ELR (cell line): ENCODE measurements around the gene CHD9.

Source experiments
- DNase-seq: peaks from one replicate; pipeline ENCODE4 v3.0.0-alpha.2; 2015; ENCODE audit warnings: low read depth

The CHD9 gene

DNA sequence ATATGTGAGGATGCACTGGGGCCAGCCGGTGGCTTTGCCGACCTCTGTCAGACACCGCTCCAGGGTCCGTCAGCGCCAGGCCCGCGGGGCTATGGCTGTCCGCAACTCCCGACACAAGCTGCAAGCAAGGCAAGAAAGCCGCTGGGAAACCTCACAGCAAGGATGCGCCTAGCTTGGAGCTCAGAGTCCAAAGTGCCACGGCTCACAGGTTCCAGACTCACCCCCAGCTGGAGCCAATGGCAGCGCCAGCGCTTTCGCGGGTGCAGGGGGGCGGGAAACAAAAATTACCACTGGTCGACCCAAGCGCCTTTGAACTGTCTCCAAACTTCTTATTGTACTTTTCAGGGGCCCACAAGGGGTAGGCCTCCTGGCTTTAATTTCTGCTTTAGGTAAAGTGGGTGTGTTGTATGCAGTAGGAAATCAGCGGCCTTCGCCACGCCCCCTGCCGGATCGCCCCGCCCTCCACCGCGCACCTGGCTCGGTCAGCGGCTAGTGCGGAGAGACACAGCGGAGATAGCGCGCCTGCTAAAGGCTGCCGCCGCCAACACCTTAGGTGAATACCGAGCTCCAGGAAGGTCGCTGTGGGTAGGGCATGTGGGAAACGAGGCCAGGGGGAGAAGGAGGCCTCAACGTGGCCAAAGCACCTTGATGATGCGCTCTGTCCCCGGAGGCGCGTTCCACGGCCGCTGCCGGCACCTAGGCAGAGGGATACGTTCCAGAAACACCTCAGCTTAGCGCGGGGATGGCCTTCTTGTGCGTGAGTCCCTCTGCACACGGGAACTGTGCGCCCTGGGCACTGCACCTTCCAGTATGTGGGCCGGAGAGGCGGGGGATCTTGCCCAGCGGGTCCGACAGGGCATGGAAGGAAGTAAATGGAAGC, 318.4 kb downstream of the CHD9 start:
- no peak for DNase-seq

- no peak for DNase-seq
These were observed 320.0 kb downstream of the CHD9 start for GRCh38 chr16:53374800-53375199.

DNA sequence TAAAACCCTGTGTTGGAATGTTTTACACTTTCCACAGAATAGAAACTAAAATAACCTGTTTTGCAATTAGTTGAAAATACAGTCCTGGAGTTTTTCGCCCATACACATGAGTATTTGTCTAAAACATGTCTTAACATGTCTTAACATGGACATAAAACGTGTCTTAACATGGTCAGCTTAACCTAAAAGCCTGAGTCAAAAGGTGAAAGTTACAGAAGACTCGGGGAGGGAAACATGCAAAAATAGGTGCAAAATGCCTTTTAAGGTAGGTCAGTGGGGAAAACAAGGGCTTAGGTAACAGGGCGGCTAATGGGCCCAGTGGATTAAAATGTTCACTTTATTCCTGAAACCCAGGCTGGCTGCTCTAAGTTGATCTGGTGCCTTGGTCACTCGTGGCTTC, 323.3 kb downstream of the CHD9 start:
- no peak for DNase-seq
